Small intestine (tissue), 7 donors: ENCODE data around the gene RAB11FIP3. TPM values are rescaled to one million over a fixed set of nuclear protein-coding genes. Genes with fewer than 3 reads are reported as not detected.

Experiments used
- DNase-seq, 2 donors: peaks; one replicate each; pipeline versions ENCODE4 v3.0.0 to v3.0.0-alpha.2; 2013
- FAIRE-seq: peaks from 2 replicates; lab custom pipeline; 2012; peaks lifted over from hg19 to GRCh38; lab: Jason Lieb, UNC
- H3K27ac ChIP-seq, 3 donors: one replicate each; pipeline ENCODE4 v1.5.1; 2013; ENCODE audit warnings: low read length in 2 of 3, mild to moderate bottlenecking in 2 of 3, control low read depth in 1 of 3, inconsistent platforms in 1 of 3, low read depth in 1 of 3, moderate library complexity in 1 of 3
- H3K27me3 ChIP-seq, 3 donors: one replicate each; pipeline ENCODE4 v1.6.1; 2013; ENCODE audit warnings: low read length in 3 of 3, inconsistent platforms in 1 of 3; ENCODE audit not compliant: control insufficient read depth in 3 of 3, insufficient read depth in 3 of 3
- H3K36me3 ChIP-seq, 3 donors: one replicate each; pipeline ENCODE4 v1.6.1; 2013; ENCODE audit warnings: low read length in 3 of 3, inconsistent platforms in 1 of 3, low read depth in 1 of 3, mild to moderate bottlenecking in 1 of 3, moderate library complexity in 1 of 3; ENCODE audit not compliant: control insufficient read depth in 3 of 3, insufficient read depth in 2 of 3
- H3K4me1 ChIP-seq, 3 donors: one replicate each; pipeline ENCODE4 v1.6.1; 2013; ENCODE audit warnings: low read length in 2 of 3, inconsistent platforms in 1 of 3, low read depth in 1 of 3, mild to moderate bottlenecking in 1 of 3, moderate library complexity in 1 of 3; ENCODE audit not compliant: control insufficient read depth in 3 of 3, insufficient read depth in 2 of 3
- H3K4me3 ChIP-seq, 3 donors: one replicate each; pipeline ENCODE4 v1.5.1; 2013; ENCODE audit warnings: low read length in 3 of 3, control low read depth in 1 of 3, inconsistent platforms in 1 of 3, low read depth in 1 of 3, mild to moderate bottlenecking in 1 of 3, moderate library complexity in 1 of 3
- H3K9me3 ChIP-seq, 2 donors: one replicate each; pipeline ENCODE4 v1.6.1; 2013; ENCODE audit warnings: low read depth in 1 of 2, low read length in 1 of 2; ENCODE audit not compliant: control insufficient read depth in 2 of 2, insufficient read depth in 1 of 2
- WGBS, 3 donors: extraction: QIAGEN DNeasy Blood & Tissue Kit; methylation state at CpG; one replicate each; pipeline ENCODE4 v1.1.7; 2013; 5-methylcytosine and 5-hydroxymethylcytosine counted together
- polyA plus RNA-seq, 4 donors: library from polyadenylated mRNA; stranded (reverse) in 3 of 4; unstranded in 1 of 4; fragments of 200-250 nt in 3 of 4; fragments of 120-200 nt in 1 of 4; gene quantifications; one replicate each; pipeline versions ENCODE4 v1.2.1 to v1.2.3, GENCODE V29; 2013
- donor health status: healthy with polysubstance abuse.
- donor health status: control.
- donor health status: control.
- donor health status: Bipolar disorder and iron deficiency.
- donor health status: healthy.

Gene RAB11FIP3
- polyA plus RNA-seq, 4 donors: 25.4 to 111 (median 37.2) TPM

- FAIRE-seq (no peak), DNase-seq (no peak)
- H3K9me3 ChIP-seq: no peaks in the 10 kb centered on the region
- H3K4me1 ChIP-seq: peaks cover 5 to 53% (median 13%) of the 10 kb centered on the region in 3 donors
- no peaks in the 10 kb centered on the region for H3K27me3 ChIP-seq
- no peak overlapping the region for H3K4me3 ChIP-seq
- H3K36me3 ChIP-seq: peaks cover 0 to 55% (median 0%) of the 10 kb centered on the region in 3 donors
- no peak overlapping the region for H3K27ac ChIP-seq
- WGBS, 3 donors: 79 to 91% (median 90%) methylated on average over 15 to 16 of the region's 16 CpGs
These were observed 106.2 kb downstream of the RAB11FIP3 start for GRCh38 chr16:531494-532125.

GRCh38 chr16:533391-534123 is 108.1 kb downstream of the RAB11FIP3 start:
- peak; percentile 89 to 91 for DNase-seq
- Histone ChIP-seq H3K9me3 (no peaks in the 10 kb centered on the region), H3K27ac (peak overlapping the region; percentile 93 to 99 (median 95)), H3K27me3 (no peaks in the 10 kb centered on the region), H3K4me3 (peak overlapping the region; percentile 26 to 69 (median 50)), H3K36me3 (peaks cover 0 to 74% (median 6%) of the 10 kb centered on the region in 3 donors), H3K4me1 (peaks cover 5 to 51% (median 13%) of the 10 kb centered on the region in 3 donors)
- WGBS, 3 donors: 20 to 67% (median 28%) methylated on average over 29 to 30 of the region's 30 CpGs
- FAIRE-seq: no peak

GRCh38 chr16:534135-534534 is 108.7 kb downstream of the RAB11FIP3 start:
- peaks cover 0 to 79% (median 6%) of the 10 kb centered on the region in 3 donors for H3K36me3 ChIP-seq

GRCh38 chr16:534856-535445 is 109.5 kb downstream of the RAB11FIP3 start:
- DNase-seq: no peak
- H3K27ac ChIP-seq: peak overlapping the region; percentile 93 to 99 (median 95)
- H3K27me3 ChIP-seq: no peaks in the 10 kb centered on the region
- WGBS, 3 donors: 23 to 79% (median 43%) methylated on average over 27 of the region's 27 CpGs
- H3K4me3 ChIP-seq: peak overlapping the region in 2 of 3 donors; percentile 50 to 69
- no peak for FAIRE-seq
- H3K4me1 ChIP-seq: peaks cover 3 to 39% (median 3%) of the 10 kb centered on the region in 3 donors
- peaks cover 0 to 79% (median 8%) of the 10 kb centered on the region in 3 donors for H3K36me3 ChIP-seq
- no peaks in the 10 kb centered on the region for H3K9me3 ChIP-seq

More at GRCh38 chr16:534135-534534, 108.7 kb downstream of the RAB11FIP3 start:
- peak; percentile 89 to 92 for DNase-seq
- Histone ChIP-seq H3K4me3 (peak overlapping the region; percentile 26 to 69 (median 50)), H3K27me3 (no peaks in the 10 kb centered on the region), H3K27ac (peak overlapping the region; percentile 93 to 99 (median 95)), H3K4me1 (peaks cover 5 to 48% (median 10%) of the 10 kb centered on the region in 3 donors), H3K9me3 (no peaks in the 10 kb centered on the region)
- no peak for FAIRE-seq
- WGBS, 3 donors: 15 to 65% (median 32%) methylated on average over 20 to 21 of the region's 21 CpGs

GRCh38 chr16:535446-536405 is 110.3 kb downstream of the RAB11FIP3 start:
- Histone ChIP-seq H3K4me3 (peak overlapping the region in 2 of 3 donors; percentile 50 to 69), H3K27me3 (no peaks in the 10 kb centered on the region), H3K36me3 (peaks cover 2 to 79% (median 8%) of the 10 kb centered on the region in 3 donors), H3K9me3 (no peaks in the 10 kb centered on the region), H3K4me1 (peaks cover 0 to 32% (median 0%) of the 10 kb centered on the region in 3 donors), H3K27ac (peak overlapping the region; percentile 93 to 99 (median 95))
- FAIRE-seq (no peak), DNase-seq (peak; percentile 93 to 94)
- 33 to 72% (median 62%) methylated on average over 28 to 39 of the region's 39 CpGs for WGBS, 3 donors

GRCh38 chr16:536746-537145 is 111.3 kb downstream of the RAB11FIP3 start:
- WGBS, 3 donors: 91 to 94% (median 91%) methylated on average over 17 of the region's 17 CpGs
- H3K4me3 ChIP-seq: no peak overlapping the region
- FAIRE-seq: no peak
- no peaks in the 10 kb centered on the region for H3K27me3 ChIP-seq
- no peak for DNase-seq
- H3K27ac ChIP-seq: peak overlapping the region in 1 of 3 donors; percentile 93
- peaks cover 2 to 79% (median 8%) of the 10 kb centered on the region in 3 donors for H3K36me3 ChIP-seq
- H3K4me1 ChIP-seq: peaks cover 0 to 26% (median 0%) of the 10 kb centered on the region in 3 donors
- no peaks in the 10 kb centered on the region for H3K9me3 ChIP-seq

GRCh38 chr16:537415-538335 is 112.2 kb downstream of the RAB11FIP3 start:
- Histone ChIP-seq H3K9me3 (no peaks in the 10 kb centered on the region), H3K27ac (no peak overlapping the region), H3K4me3 (no peak overlapping the region), H3K36me3 (peaks cover 2 to 86% (median 8%) of the 10 kb centered on the region in 3 donors), H3K27me3 (no peaks in the 10 kb centered on the region), H3K4me1 (peaks cover 0 to 25% (median 0%) of the 10 kb centered on the region in 3 donors)
- FAIRE-seq (no peak), DNase-seq (no peak)
- WGBS, 3 donors: 92 to 94% (median 93%) methylated on average over 60 of the region's 60 CpGs
